Peyer's patch (tissue), 4 donors: Measurements from ENCODE around the gene CMYA5. TPM values are rescaled to one million over a fixed set of nuclear protein-coding genes. Genes with fewer than 3 reads are reported as not detected.

ENCODE experiments used
- DNase-seq, 3 donors: peaks; one replicate each; pipeline ENCODE4 v3.0.0-alpha.2; 2017 to 2019
- H3K27ac ChIP-seq, 4 donors: fragments of 200-600 bp; sonication (generic); one replicate each; pipeline ENCODE4 v1.5.1; 2016 to 2019
- H3K27me3 ChIP-seq, 2 donors: fragments of 200-600 bp; sonication (generic); one replicate each; pipeline ENCODE4 v1.5.1; 2019
- H3K36me3 ChIP-seq, 3 donors: fragments of 200-600 bp; sonication (generic); one replicate each; pipeline ENCODE4 v1.5.1; 2016 to 2019
- H3K4me1 ChIP-seq, 4 donors: fragments of 200-600 bp; sonication (generic); one replicate each; pipeline ENCODE4 v1.5.1; 2016 to 2019
- H3K4me3 ChIP-seq, 4 donors: fragments of 200-600 bp; sonication (generic); 1 replicate in 3 of 4; 2 replicates in 1 of 4; pipeline ENCODE4 v1.5.1; 2016 to 2019; ENCODE audit warnings: mild to moderate bottlenecking in 1 of 4
- H3K9me3 ChIP-seq, 4 donors: fragments of 200-600 bp; sonication (generic); one replicate each; pipeline ENCODE4 v1.5.1; 2016 to 2019; ENCODE audit warnings: mild to moderate bottlenecking in 1 of 4
- CTCF ChIP-seq, 6 experiments: fragments of 450-650 bp in 4 of 6; fragments of 200-600 bp in 2 of 6; sonication (generic) in 1 of 6; IDR thresholded peaks; one replicate each; pipeline ENCODE4 v1.5.1; 2017 to 2019; ENCODE audit warnings: antibody characterized with exemption in 6 of 6, mild to moderate bottlenecking in 3 of 6, moderate library complexity in 1 of 6
- POLR2A ChIP-seq, 2 donors: fragments of 450-650 bp; IDR thresholded peaks; one replicate each; pipeline ENCODE4 v1.5.1; 2017; ENCODE audit warnings: antibody characterized with exemption in 2 of 2, mild to moderate bottlenecking in 2 of 2, moderate library complexity in 2 of 2
- total RNA-seq, 4 donors: library from RNA; depleted of rRNA; stranded (reverse); fragments of >200 nt; gene quantifications; one replicate each; pipeline ENCODE4 v1.1.0, GENCODE V29; 2016

Gene CMYA5
- total RNA-seq, 4 donors from 2014 or later, result 1.1 to 15.7 (median 2.5) TPM

GRCh38 chr5:79816014-79816413 is 126.4 kb downstream of the CMYA5 start:
- H3K9me3 ChIP-seq, result no peaks in the 10 kb centered on the region
- H3K4me3 ChIP-seq, result no peak overlapping the region
- no peaks in the 10 kb centered on the region for H3K4me1 ChIP-seq
- no peaks in the 10 kb centered on the region for H3K27me3 ChIP-seq
- no peaks in the 10 kb centered on the region for H3K36me3 ChIP-seq
- no peak overlapping the region for H3K27ac ChIP-seq
- DNase-seq, result no peak
- TF ChIP-seq CTCF (IDR thresholded peaks at IDR 0.05) (no peak), POLR2A (IDR thresholded peaks at IDR 0.05) (no peak)

- H3K27me3 ChIP-seq, result no peaks in the 10 kb centered on the region
- no peak overlapping the region for H3K4me3 ChIP-seq
- no peaks in the 10 kb centered on the region for H3K36me3 ChIP-seq
- DNase-seq, result no peak
- no peak for TF ChIP-seq POLR2A (IDR thresholded peaks at IDR 0.05)
- no peak for TF ChIP-seq CTCF (IDR thresholded peaks at IDR 0.05)
- no peaks in the 10 kb centered on the region for H3K4me1 ChIP-seq
- H3K9me3 ChIP-seq, result no peaks in the 10 kb centered on the region
- no peak overlapping the region for H3K27ac ChIP-seq
These were observed 131.0 kb downstream of the CMYA5 start for GRCh38 chr5:79820648-79821047.

GRCh38 chr5:79824444-79824843 is 134.8 kb downstream of the CMYA5 start:
- no peaks in the 10 kb centered on the region for H3K27me3 ChIP-seq
- DNase-seq, result no peak
- no peaks in the 10 kb centered on the region for H3K4me1 ChIP-seq
- no peak overlapping the region for H3K27ac ChIP-seq
- TF ChIP-seq POLR2A (IDR thresholded peaks at IDR 0.05), result no peak
- TF ChIP-seq CTCF (IDR thresholded peaks at IDR 0.05), result no peak
- no peaks in the 10 kb centered on the region for H3K9me3 ChIP-seq
- H3K4me3 ChIP-seq, result no peak overlapping the region
- H3K36me3 ChIP-seq, result no peaks in the 10 kb centered on the region

GRCh38 chr5:79825802-79826201 is 136.2 kb downstream of the CMYA5 start:
- Histone ChIP-seq H3K27me3 (no peaks in the 10 kb centered on the region), H3K9me3 (no peaks in the 10 kb centered on the region), H3K27ac (no peak overlapping the region), H3K36me3 (no peaks in the 10 kb centered on the region), H3K4me1 (no peaks in the 10 kb centered on the region), H3K4me3 (no peak overlapping the region)
- no peak for DNase-seq
- no peak for TF ChIP-seq CTCF (IDR thresholded peaks at IDR 0.05)
- no peak for TF ChIP-seq POLR2A (IDR thresholded peaks at IDR 0.05)

- TF ChIP-seq CTCF (IDR thresholded peaks at IDR 0.05) (no peak), POLR2A (IDR thresholded peaks at IDR 0.05) (no peak)
- Histone ChIP-seq H3K4me3 (no peak overlapping the region), H3K9me3 (no peaks in the 10 kb centered on the region), H3K4me1 (no peaks in the 10 kb centered on the region), H3K27me3 (no peaks in the 10 kb centered on the region), H3K27ac (no peak overlapping the region), H3K36me3 (no peaks in the 10 kb centered on the region)
- DNase-seq, result no peak
These were observed 137.6 kb downstream of the CMYA5 start for GRCh38 chr5:79827159-79827629.

- no peak for DNase-seq
- no peak overlapping the region for H3K27ac ChIP-seq
- TF ChIP-seq POLR2A (IDR thresholded peaks at IDR 0.05), result no peak
- no peak for TF ChIP-seq CTCF (IDR thresholded peaks at IDR 0.05)
- no peaks in the 10 kb centered on the region for H3K27me3 ChIP-seq
- H3K9me3 ChIP-seq, result no peaks in the 10 kb centered on the region
- no peak overlapping the region for H3K4me3 ChIP-seq
- no peaks in the 10 kb centered on the region for H3K4me1 ChIP-seq
- H3K36me3 ChIP-seq, result no peaks in the 10 kb centered on the region
These were observed 139.6 kb downstream of the CMYA5 start for GRCh38 chr5:79829260-79829659.
